Lung (tissue), 12 donors: ENCODE results near the gene SULT1C4. TPM values are rescaled to one million over a fixed set of nuclear protein-coding genes. Genes with fewer than 3 reads are reported as not detected.

ENCODE experiments used
- ATAC-seq: fragments of 200-7000 bp; cut with Tn5 transposase; one replicate; pipeline ENCODE4 v1.9.1; 2020; ENCODE audit warnings: moderate number of reproducible peaks; ENCODE audit not compliant: insufficient read depth, low FRiP score
- DNase-seq, 3 donors: peaks; one replicate each; pipeline ENCODE4 v3.0.0-alpha.2; 2013 to 2017
- H3K27ac ChIP-seq, 2 donors: one replicate each; pipeline ENCODE4 v1.5.1; 2013; ENCODE audit warnings: mild to moderate bottlenecking in 2 of 2, moderate library complexity in 2 of 2, control low read depth in 1 of 2, inconsistent platforms in 1 of 2, low read depth in 1 of 2, low read length in 1 of 2
- H3K27me3 ChIP-seq, 3 donors: one replicate each; pipeline ENCODE4 v1.5.1; 2013; ENCODE audit warnings: low read length in 2 of 3; ENCODE audit not compliant: control insufficient read depth in 3 of 3, insufficient read depth in 3 of 3
- H3K36me3 ChIP-seq, 4 donors: one replicate each; pipeline ENCODE4 v1.5.1; 2013; ENCODE audit warnings: low read length in 4 of 4, mild to moderate bottlenecking in 1 of 4, moderate library complexity in 1 of 4; ENCODE audit not compliant: control insufficient read depth in 4 of 4, insufficient read depth in 4 of 4
- H3K4me1 ChIP-seq, 5 donors: one replicate each; pipeline ENCODE4 v1.5.1; 2013; ENCODE audit warnings: low read length in 5 of 5, mild to moderate bottlenecking in 2 of 5, moderate library complexity in 1 of 5; ENCODE audit not compliant: control insufficient read depth in 5 of 5, insufficient read depth in 5 of 5
- H3K4me3 ChIP-seq: one replicate; pipeline ENCODE4 v1.5.1; 2013; ENCODE audit warnings: mild to moderate bottlenecking, control low read depth, moderate library complexity
- H3K9ac ChIP-seq, 2 donors: one replicate each; pipeline ENCODE4 v1.5.1; 2013; ENCODE audit warnings: low read length in 2 of 2, control low read depth in 1 of 2; ENCODE audit not compliant: insufficient read depth in 1 of 2
- H3K9me3 ChIP-seq, 4 donors: one replicate each; pipeline ENCODE4 v1.5.1; 2013; ENCODE audit warnings: low read length in 3 of 4, mild to moderate bottlenecking in 1 of 4, moderate library complexity in 1 of 4; ENCODE audit not compliant: control insufficient read depth in 4 of 4, insufficient read depth in 3 of 4
- WGBS, 2 donors: extraction: QIAGEN DNeasy Blood & Tissue Kit; methylation state at CpG; one replicate each; pipeline ENCODE4 v1.1.7; 2013; 5-methylcytosine and 5-hydroxymethylcytosine counted together
- polyA plus RNA-seq, 2 donors: library from polyadenylated mRNA; stranded (reverse); fragments of 200-250 nt; gene quantifications; one replicate each; pipeline ENCODE4 v1.2.1, GENCODE V29; 2013
- total RNA-seq, 2 donors: library from RNA; depleted of rRNA in 1 of 2; stranded (reverse); fragments of >200 nt in 1 of 2; gene quantifications; one replicate each; pipeline ENCODE4 v1.2.1, GENCODE V29; 2014 to 2021
- TF ChIP-seq, protein P1 (sequence below): IDR thresholded peaks from 2 replicates; pipeline ENCODE4 v1.5.1; 2012; ENCODE audit warnings: mild to moderate bottlenecking; ENCODE audit errors: control extremely low read depth, extremely low read depth
- donor health status: control.
- donor health status: control.
- donor health status: Bipolar disorder and iron deficiency.
- donor health status: healthy.
- donor health status: DM: yes; HTN: yes; CAD: no.

Gene SULT1C4
- total and polyA plus RNA-seq, 4 donors = 1.7 to 85.0 (median 5.8) TPM

DNA sequence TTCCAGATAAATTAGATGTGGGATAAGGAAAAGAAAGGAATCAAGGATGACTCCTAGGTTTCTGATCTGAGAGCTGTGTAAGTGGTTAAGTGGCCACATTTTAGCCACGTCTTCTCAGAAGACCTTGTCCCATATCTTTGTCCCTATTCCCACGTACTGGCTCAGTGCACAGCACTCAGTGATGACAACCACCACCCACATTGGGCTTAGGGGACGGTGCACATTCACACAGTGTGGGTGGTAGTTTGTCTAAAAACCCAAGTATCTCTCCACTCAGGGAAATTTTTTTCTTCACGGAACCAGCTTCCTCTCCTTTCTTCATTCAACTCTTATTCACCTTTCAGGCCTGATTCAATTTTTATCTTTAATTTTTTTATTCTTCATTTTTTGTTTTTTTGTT, 40.7 kb downstream of the SULT1C4 start:
- TF ChIP-seq, protein P1, sequence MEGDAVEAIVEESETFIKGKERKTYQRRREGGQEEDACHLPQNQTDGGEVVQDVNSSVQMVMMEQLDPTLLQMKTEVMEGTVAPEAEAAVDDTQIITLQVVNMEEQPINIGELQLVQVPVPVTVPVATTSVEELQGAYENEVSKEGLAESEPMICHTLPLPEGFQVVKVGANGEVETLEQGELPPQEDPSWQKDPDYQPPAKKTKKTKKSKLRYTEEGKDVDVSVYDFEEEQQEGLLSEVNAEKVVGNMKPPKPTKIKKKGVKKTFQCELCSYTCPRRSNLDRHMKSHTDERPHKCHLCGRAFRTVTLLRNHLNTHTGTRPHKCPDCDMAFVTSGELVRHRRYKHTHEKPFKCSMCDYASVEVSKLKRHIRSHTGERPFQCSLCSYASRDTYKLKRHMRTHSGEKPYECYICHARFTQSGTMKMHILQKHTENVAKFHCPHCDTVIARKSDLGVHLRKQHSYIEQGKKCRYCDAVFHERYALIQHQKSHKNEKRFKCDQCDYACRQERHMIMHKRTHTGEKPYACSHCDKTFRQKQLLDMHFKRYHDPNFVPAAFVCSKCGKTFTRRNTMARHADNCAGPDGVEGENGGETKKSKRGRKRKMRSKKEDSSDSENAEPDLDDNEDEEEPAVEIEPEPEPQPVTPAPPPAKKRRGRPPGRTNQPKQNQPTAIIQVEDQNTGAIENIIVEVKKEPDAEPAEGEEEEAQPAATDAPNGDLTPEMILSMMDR = no peak
- no peaks in the 10 kb centered on the region for H3K27me3 ChIP-seq
- H3K4me1 ChIP-seq = no peaks in the 10 kb centered on the region
- DNase-seq (no peak), ATAC-seq (no peak)
- WGBS, 2 donors = 93 to 94% methylated on average over 4 of the region's 4 CpGs
- H3K27ac ChIP-seq = no peak overlapping the region
- H3K9me3 ChIP-seq = no peaks in the 10 kb centered on the region
- H3K4me3 ChIP-seq = no peak overlapping the region
- no peaks in the 10 kb centered on the region for H3K36me3 ChIP-seq
- no peak overlapping the region for H3K9ac ChIP-seq

DNA sequence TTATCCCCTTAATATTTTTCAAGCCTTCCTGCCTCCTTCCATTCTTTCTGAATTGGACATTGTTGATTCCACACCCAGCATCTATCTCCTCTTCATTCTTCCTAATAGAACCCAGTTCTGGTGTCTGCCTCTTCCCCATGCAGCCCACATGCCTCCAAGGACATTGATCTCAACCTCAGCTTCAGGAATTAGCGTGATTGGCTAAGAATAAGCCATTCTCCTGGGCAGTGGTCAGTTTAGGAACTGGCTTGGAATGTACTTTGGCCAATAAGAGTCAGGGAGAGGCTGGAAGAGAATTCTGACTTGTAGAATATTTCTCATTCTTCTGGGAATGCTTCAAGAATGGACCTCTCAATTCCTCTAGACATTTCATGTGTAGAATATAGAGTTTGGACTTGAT, 45.3 kb downstream of the SULT1C4 start:
- DNase-seq (no peak), ATAC-seq (no peak)
- WGBS, 2 donors = 94 to 98% methylated on average over 1 of the region's 1 CpG
- H3K27ac ChIP-seq = no peak overlapping the region
- no peak overlapping the region for H3K9ac ChIP-seq
- H3K4me3 ChIP-seq = no peak overlapping the region
- H3K27me3 ChIP-seq = no peaks in the 10 kb centered on the region
- H3K4me1 ChIP-seq = no peaks in the 10 kb centered on the region
- H3K9me3 ChIP-seq = no peaks in the 10 kb centered on the region
- TF ChIP-seq, protein P1 = no peak
- no peaks in the 10 kb centered on the region for H3K36me3 ChIP-seq

- Histone ChIP-seq H3K36me3 (no peaks in the 10 kb centered on the region), H3K27ac (no peak overlapping the region), H3K9me3 (no peaks in the 10 kb centered on the region), H3K4me1 (no peaks in the 10 kb centered on the region), H3K4me3 (no peak overlapping the region), H3K27me3 (no peaks in the 10 kb centered on the region), H3K9ac (no peak overlapping the region)
- ATAC-seq (no peak), DNase-seq (no peak)
- TF ChIP-seq, protein P1 = no peak
- 93 to 96% methylated on average over 8 of the region's 8 CpGs for WGBS, 2 donors
Observed at GRCh38 chr2:108423502-108424251, 45.9 kb downstream of the SULT1C4 start.
